ENCODE results near the gene PPM1B. TPM values are rescaled to one million over a fixed set of nuclear protein-coding genes. Genes with fewer than 3 reads are reported as not detected.

Gene PPM1B
- total and polyA plus RNA-seq, 2 donors (not counting 3 experiments of a cell fraction or from before 2014, with no cell fraction given) = 8.0 to 24.1 TPM

GRCh38 chr2:44135296-44135695, 33.4 kb upstream of the PPM1B start:
- no peak for FAIRE-seq
- intact Hi-C loops (cut with micrococcal nuclease) (no loop called here), dilution Hi-C loops (cut with MboI; ENCODE audit: extremely low pct_ligation_motif_present, low sequenced_read_pairs) (no loop called here)
- Histone ChIP-seq H3K36me3 (ENCODE audit: control insufficient read depth in 2 of 2, extremely low read depth in 1 of 2, insufficient read depth in 2 of 2, low read length in 2 of 2) (no peaks in the 10 kb centered on the region), H3K4me1 (ENCODE audit: control insufficient read depth, extremely low read depth, insufficient read depth, low read length) (no peaks in the 10 kb centered on the region), H3K9me3 (replicated peaks; ENCODE audit: control insufficient read depth, insufficient read depth, low read length) (no peaks in the 10 kb centered on the region), H2AFZ (ENCODE audit: low read depth, low read length) (no peak overlapping the region), H4K20me1 (replicated peaks; ENCODE audit: control insufficient read depth, extremely low read depth, insufficient read depth, low read length) (no peaks in the 10 kb centered on the region), H3K4me2 (ENCODE audit: insufficient read depth, low read length) (no peak overlapping the region), H3K79me2 (ENCODE audit: control insufficient read depth, insufficient read depth, low read length) (no peaks in the 10 kb centered on the region), H3K9ac (replicated peaks; ENCODE audit: extremely low read depth, insufficient read depth, low read length) (no peak overlapping the region), H3K27ac (ENCODE audit: insufficient read depth, low read depth, low read length) (no peak overlapping the region), H3K9me1 (replicated peaks; ENCODE audit: control insufficient read depth, extremely low read depth, insufficient read depth, low read length) (no peaks in the 10 kb centered on the region), H3K27me3 (ENCODE audit: control insufficient read depth in 2 of 2, insufficient read depth in 2 of 2, low read length in 2 of 2) (peaks cover 5 to 10% of the 10 kb centered on the region in 2 experiments), H3K4me3 (replicated peaks in 1 of 3; ENCODE audit: insufficient read depth in 1 of 3, low read depth in 1 of 3, low read length in 3 of 3) (no peak overlapping the region)
- no TSS peak for BruUV-seq (replicated peaks)
- DNase-seq (ENCODE audit: low read depth, low spot score) = no peak
- POLR2A ChIA-PET = no interaction called here
- TF ChIP-seq CTCF (IDR thresholded peaks at IDR 0.05; ENCODE audit: extremely low read depth in 1 of 2, insufficient read depth in 1 of 2, low read depth in 1 of 2, low read length in 2 of 2) = no peak
- TF ChIP-seq, protein P1, sequence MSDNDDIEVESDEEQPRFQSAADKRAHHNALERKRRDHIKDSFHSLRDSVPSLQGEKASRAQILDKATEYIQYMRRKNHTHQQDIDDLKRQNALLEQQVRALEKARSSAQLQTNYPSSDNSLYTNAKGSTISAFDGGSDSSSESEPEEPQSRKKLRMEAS (IDR thresholded peaks at IDR 0.05; ENCODE audit: insufficient read depth, insufficient read length) = no peak
- no peak for TF ChIP-seq EZH2 (IDR thresholded peaks at IDR 0.05; ENCODE audit: borderline replicate concordance, low read depth, low read length, severe bottlenecking)
- no peak for TF ChIP-seq POLR2A (IDR thresholded peaks at IDR 0.05; ENCODE audit: low read depth, low read length)
- no peak for TF ChIP-seq GATA2 (IDR thresholded peaks at IDR 0.05; ENCODE audit: insufficient read depth, insufficient read length, low read depth, low read length)
- no peak for TF ChIP-seq POLR2AphosphoS5 (IDR thresholded peaks at IDR 0.05; ENCODE audit: insufficient read depth, low read depth, low read length)
- TF ChIP-seq JUN (IDR thresholded peaks at IDR 0.05; ENCODE audit: borderline replicate concordance, insufficient read depth, insufficient read length, low read depth) = no peak
- no peak for TF ChIP-seq FOS (IDR thresholded peaks at IDR 0.05; ENCODE audit: borderline replicate concordance, insufficient read depth, low read length)
- no peak for TF ChIP-seq MYC (IDR thresholded peaks at IDR 0.05; ENCODE audit: low read depth, low read length)
- CTCF ChIA-PET = no interaction called here

Data from endothelial cell of umbilical vein (primary cell).